Ectodermal cell (in vitro differentiated cells): ENCODE measurements around the gene KATNB1.

Experiments
- H3K27ac ChIP-seq: 2 replicates; pipeline ENCODE4 v1.7.0; 2013; ENCODE audit warnings: mild to moderate bottlenecking, low read depth, low read length; ENCODE audit not compliant: insufficient read depth, poor library complexity, severe bottlenecking
- H3K27me3 ChIP-seq: 2 replicates; pipeline ENCODE4 v1.7.0; 2013; ENCODE audit warnings: mild to moderate bottlenecking, low read length; ENCODE audit not compliant: insufficient read depth, control insufficient read depth, poor library complexity, severe bottlenecking
- H3K36me3 ChIP-seq: one replicate; pipeline ENCODE4 v1.7.0; 2013; ENCODE audit warnings: low read length; ENCODE audit not compliant: control insufficient read depth, insufficient read depth
- H3K4me1 ChIP-seq: one replicate; pipeline ENCODE4 v1.7.0; 2013; ENCODE audit warnings: low read length; ENCODE audit not compliant: control insufficient read depth, insufficient read depth
- H3K4me3 ChIP-seq: 2 replicates; pipeline ENCODE4 v1.7.0; 2013; ENCODE audit warnings: low read depth, low read length, control low read depth; ENCODE audit not compliant: insufficient read depth
- H3K9me3 ChIP-seq: 2 replicates; pipeline ENCODE4 v1.7.0; 2013; ENCODE audit warnings: mild to moderate bottlenecking, low read length, moderate library complexity; ENCODE audit not compliant: control insufficient read depth
- WGBS, 2 experiments: methylation state at CpG; one replicate each; pipeline ENCODE4 v1.1.7; 2013; ENCODE audit warnings: missing lambda C conversion rate in 2 of 2; 5-methylcytosine and 5-hydroxymethylcytosine counted together

Gene KATNB1

DNA sequence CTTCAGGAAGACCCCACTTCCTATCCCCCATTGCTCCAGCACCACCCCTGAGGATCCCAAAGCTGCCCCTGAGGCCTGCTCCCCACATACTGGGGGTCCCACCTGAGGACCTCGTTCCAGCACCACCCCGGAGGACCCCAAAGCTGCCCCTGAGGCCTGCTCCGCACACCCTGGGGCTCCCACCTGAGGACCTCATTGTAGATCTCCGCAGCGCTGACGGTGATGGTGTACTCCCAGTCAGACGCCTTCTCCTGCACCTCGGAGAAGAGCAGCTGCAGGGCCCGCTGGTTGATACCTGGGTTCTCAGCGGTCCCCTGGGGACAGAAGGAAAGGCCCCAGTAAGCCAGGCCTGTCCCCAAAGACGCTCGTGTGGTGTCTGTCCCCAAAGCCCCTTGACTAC is 26.4 kb downstream of the KATNB1 start:
- no peak overlapping the region for H3K4me3 ChIP-seq
- 93 to 95% methylated on average over 12 of the region's 12 CpGs for WGBS, 2 experiments
- no peaks in the 10 kb centered on the region for H3K27me3 ChIP-seq
- H3K4me1 ChIP-seq: peaks cover 5% of the 10 kb centered on the region
- H3K36me3 ChIP-seq: no peaks in the 10 kb centered on the region
- H3K27ac ChIP-seq: no peak overlapping the region
- no peaks in the 10 kb centered on the region for H3K9me3 ChIP-seq

DNA sequence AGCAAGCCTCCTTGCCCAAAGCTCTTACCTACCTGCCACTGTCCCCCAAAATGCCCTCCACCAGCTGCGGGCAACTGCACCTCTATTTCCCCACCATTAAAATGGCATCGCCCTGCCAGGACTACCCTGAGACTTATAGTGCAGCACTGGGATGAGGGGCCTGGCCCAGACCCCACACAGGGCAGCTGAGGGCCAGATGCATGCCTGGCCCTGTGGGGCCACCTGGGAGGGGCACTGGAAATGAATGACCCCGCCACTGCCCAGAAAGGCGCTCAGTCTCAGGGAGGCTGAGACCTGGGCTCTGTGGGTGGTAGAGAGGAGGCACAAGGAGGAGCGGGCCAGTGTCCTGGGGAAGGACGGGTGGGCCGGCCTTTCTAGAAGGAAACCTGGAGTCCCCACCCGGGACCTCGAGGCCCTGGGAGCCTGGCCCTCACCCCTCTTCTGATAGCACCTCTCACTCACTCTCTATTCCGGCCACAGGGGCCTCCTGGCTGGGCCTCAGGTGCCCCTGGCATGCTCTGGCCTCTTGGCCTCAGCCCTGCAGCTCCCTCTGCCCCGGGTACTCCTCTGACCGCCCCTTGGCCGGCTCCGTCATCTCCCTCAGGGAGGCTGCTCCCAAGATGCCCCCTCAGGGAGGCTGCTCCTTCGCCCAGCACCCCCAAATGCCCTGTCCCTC is 26.9 kb downstream of the KATNB1 start:
- Histone ChIP-seq H3K4me1 (peaks cover 5% of the 10 kb centered on the region), H3K4me3 (no peak overlapping the region), H3K27ac (no peak overlapping the region), H3K36me3 (no peaks in the 10 kb centered on the region), H3K27me3 (no peaks in the 10 kb centered on the region), H3K9me3 (no peaks in the 10 kb centered on the region)
- 80 to 82% methylated on average over 15 of the region's 15 CpGs for WGBS, 2 experiments

DNA sequence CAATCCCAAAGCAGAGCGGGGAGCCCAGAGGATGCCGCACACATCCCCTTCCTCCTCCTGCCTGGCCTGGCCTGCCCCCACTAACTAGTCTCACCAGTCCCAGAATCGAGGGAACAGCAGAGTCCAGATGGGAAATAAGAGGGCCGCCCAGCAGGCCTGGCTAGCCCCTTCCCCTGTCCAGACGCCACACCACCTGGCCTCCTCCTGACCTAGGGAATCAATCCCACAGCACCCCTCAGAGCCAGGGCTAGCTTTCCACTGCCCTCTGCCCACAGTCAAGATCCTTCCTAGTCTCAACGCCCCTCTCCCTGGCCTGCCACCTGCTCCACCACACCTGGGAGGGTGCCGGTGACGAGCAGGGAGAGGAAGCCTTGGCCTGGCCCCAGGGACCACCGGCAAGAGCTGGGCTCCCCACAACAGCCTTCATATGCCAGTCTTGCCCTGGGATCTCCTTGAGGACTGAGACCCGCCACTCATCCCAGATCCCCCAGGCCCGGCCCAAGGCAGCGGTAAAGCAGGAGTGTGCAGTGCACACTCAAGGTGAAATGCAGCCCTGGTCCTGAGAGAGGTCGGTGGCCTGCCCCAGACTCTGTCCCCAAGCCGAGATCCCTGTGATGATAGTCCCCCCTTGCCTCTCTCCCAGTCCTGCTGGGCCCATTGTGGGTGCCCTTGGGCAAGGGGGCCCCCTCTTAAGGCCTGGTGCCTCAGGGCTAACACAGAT is 27.9 kb downstream of the KATNB1 start:
- Histone ChIP-seq H3K4me3 (no peak overlapping the region), H3K4me1 (peaks cover 5% of the 10 kb centered on the region), H3K27me3 (no peaks in the 10 kb centered on the region), H3K36me3 (no peaks in the 10 kb centered on the region), H3K9me3 (no peaks in the 10 kb centered on the region), H3K27ac (no peak overlapping the region)
- WGBS, 2 experiments: 92 to 93% methylated on average over 14 of the region's 14 CpGs

DNA sequence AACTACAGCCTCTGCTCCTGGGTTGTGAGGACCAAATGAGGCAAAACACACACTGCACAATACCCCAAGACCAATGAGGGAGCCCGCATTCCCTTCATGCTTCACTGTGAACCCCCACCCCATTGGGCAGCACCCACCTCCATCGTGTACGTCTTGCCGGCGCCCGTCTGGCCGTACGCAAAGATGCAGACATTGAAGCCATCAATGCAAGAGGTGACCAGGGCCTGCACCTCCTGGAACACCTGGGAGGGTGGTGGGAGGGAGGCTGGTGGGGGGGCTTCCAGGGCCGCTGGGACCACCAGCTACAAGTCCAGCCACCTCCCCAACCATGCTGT is 28.4 kb downstream of the KATNB1 start:
- no peak overlapping the region for H3K4me3 ChIP-seq
- no peaks in the 10 kb centered on the region for H3K27me3 ChIP-seq
- WGBS, 2 experiments: 95 to 96% methylated on average over 9 of the region's 9 CpGs
- no peak overlapping the region for H3K27ac ChIP-seq
- H3K4me1 ChIP-seq: peaks cover 5% of the 10 kb centered on the region
- H3K9me3 ChIP-seq: no peaks in the 10 kb centered on the region
- H3K36me3 ChIP-seq: no peaks in the 10 kb centered on the region

DNA sequence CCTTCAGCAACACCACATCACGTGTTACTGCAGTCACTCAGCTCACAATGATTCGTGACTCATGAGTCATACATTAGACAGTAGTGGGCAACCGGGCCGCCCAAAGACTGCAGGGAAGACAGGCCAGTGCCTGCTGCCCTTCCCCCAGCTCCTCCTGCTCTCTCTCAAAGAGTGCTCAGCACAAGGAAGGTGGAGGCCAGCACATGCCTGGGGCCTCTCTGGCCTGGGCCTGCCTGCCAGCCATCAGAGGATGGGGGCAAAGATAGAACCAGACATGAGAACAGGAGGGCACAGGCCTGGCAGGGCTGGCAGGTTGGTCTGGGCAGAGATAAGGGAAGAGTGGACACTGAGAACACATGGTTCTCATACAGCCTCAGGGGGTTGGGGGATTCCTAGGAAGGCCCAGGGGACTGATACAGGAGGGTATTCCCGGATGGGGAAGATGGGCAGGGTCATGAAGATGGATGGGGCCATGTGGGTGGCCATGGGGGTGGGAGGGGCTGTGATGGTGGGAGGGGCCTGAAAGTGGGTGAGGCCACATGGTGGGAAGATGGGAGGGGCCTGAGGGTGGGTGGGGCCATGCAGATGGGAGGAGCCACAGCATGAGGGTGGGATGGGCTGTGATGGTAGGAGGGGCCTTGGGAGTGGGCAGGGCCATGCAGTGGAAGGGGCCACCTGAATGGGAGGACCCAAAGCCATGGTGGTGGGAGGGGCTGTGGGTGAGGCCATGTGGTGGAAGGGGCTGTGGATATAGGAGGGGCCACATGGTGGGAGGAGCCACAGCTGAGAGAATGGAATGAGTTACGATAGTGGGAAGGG is 29.0 kb downstream of the KATNB1 start:
- Histone ChIP-seq H3K9me3 (no peaks in the 10 kb centered on the region), H3K4me3 (no peak overlapping the region), H3K27me3 (no peaks in the 10 kb centered on the region), H3K27ac (no peak overlapping the region), H3K36me3 (no peaks in the 10 kb centered on the region), H3K4me1 (peaks cover 5% of the 10 kb centered on the region)
- WGBS, 2 experiments: 88 to 89% methylated on average over 6 of the region's 6 CpGs

DNA sequence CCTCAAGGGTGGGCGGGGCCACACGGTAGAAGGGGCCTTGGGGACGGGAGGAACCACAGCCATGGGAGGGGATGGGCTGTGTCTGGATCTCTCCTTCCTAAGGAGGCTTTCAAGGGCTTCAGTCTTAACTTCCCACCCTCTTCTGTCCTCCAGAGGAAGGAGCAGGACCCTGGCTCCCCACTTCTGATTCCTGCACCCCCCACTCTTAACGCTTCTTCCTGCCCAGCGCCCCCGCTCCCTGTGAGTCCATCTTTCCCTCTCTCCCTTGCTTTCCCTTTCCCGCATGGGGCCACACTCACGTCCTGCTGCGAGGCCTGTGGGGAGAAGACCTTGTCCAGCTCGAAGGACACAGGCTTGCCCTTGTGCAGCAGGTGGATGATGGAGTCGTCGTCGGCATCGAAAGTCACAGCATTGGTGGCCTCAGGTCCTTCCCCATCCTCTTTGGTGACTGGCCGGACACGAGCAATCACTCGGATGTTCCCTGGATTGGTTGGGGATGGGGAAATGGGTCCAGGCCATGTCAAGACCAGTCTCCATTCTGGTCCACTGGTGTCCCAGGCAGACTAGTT is 29.7 kb downstream of the KATNB1 start:
- WGBS, 2 experiments: 91% methylated on average over 17 of the region's 17 CpGs
- Histone ChIP-seq H3K36me3 (no peaks in the 10 kb centered on the region), H3K9me3 (no peaks in the 10 kb centered on the region)

DNA sequence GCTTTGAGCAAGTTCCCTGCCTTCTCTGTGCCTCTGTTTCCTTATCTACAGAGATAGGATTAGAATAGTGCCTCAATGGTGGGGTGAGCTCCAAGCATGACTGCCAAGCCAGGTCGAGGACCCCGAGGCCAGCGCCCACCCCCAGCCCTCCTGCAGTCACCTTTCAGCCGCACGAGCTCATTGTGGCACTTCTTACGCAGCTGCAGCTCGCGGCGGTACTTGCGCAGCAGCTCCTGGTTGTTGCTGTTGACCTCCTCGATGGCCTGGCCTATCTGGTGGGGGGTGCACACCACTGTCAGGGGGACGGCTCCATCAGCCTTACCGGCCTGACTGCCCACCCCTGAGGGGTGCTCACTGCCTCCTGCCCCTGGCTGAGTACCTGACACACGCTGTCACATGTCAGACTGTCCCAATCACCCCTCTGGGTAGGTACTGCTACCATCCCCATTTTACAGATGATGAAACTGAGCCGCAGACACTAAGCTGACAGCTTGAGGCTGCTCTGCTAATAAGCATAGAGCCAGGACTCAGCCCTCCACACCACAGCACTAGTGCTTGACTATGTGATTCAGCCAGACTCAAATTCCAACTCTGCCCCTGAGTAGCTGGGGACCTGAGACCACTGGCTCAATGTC is 31.3 kb downstream of the KATNB1 start:
- Histone ChIP-seq H3K4me1 (peaks cover 5% of the 10 kb centered on the region), H3K27me3 (no peaks in the 10 kb centered on the region), H3K4me3 (no peak overlapping the region), H3K36me3 (no peaks in the 10 kb centered on the region), H3K9me3 (no peaks in the 10 kb centered on the region), H3K27ac (no peak overlapping the region)
- 94 to 95% methylated on average over 15 of the region's 15 CpGs for WGBS, 2 experiments

More for the DNA sequence above, 29.7 kb downstream of the KATNB1 start:
- H3K4me3 ChIP-seq: no peak overlapping the region
- H3K27ac ChIP-seq: no peak overlapping the region
- no peaks in the 10 kb centered on the region for H3K27me3 ChIP-seq
- peaks cover 5% of the 10 kb centered on the region for H3K4me1 ChIP-seq

DNA sequence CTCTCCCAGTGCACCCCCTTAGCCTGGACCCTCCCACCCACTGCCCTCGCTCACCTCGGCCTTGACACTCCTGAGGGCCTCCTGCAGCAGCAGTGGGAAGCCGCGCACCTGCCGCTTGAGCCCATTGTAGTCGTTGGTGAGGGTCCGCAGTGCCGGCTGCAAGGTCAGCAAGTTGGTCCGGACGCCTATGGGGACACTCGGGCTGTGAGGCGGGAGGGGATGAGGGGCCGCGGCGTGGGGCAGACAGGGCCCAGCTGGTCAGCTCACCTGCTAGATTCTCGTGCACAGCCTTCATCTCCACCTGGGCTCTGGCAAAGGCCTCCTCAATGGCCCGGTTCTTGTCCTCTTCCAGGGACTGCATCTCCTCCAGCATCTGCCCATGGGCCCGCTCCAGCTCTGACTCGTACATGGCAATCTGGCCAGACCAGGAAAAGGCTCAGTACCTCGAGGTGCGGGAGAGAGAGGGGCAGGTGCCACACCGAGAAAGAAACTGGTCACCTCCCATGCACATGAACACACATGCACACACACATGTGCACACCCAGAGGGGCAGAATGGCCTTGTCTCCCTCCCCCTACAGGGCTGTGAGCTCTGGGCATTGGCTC is 34.1 kb downstream of the KATNB1 start:
- H3K27ac ChIP-seq: no peak overlapping the region
- 93 to 95% methylated on average over 22 of the region's 22 CpGs for WGBS, 2 experiments
- no peaks in the 10 kb centered on the region for H3K4me1 ChIP-seq
- H3K36me3 ChIP-seq: no peaks in the 10 kb centered on the region
- H3K4me3 ChIP-seq: no peak overlapping the region
- no peaks in the 10 kb centered on the region for H3K27me3 ChIP-seq
- no peaks in the 10 kb centered on the region for H3K9me3 ChIP-seq

DNA sequence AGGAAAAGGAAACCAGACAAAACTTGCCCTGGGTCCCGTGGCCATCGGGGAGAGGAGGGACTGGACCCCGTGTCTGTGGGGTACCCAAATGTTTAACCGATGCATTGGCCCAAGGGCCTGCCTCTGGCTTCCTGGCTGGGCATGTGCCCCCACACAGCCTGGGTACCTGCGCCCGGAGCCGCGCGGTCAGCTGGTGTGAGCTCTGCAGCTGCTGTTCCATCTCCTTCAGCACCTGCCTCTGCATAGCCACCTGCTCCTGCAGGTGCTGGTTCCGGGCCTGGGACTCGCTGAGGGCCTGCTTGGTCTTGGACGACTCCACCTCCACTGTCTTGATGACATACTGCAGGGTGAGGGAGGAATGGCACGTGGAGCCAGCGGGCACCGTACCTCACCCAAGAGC is 34.8 kb downstream of the KATNB1 start:
- H3K4me3 ChIP-seq: no peak overlapping the region
- H3K27ac ChIP-seq: no peak overlapping the region
- H3K36me3 ChIP-seq: no peaks in the 10 kb centered on the region
- no peaks in the 10 kb centered on the region for H3K27me3 ChIP-seq
- H3K4me1 ChIP-seq: no peaks in the 10 kb centered on the region
- WGBS, 2 experiments: 94 to 96% methylated on average over 15 of the region's 15 CpGs
- H3K9me3 ChIP-seq: no peaks in the 10 kb centered on the region
